ENCODE results near the gene BDH1. TPM values are rescaled to one million over a fixed set of nuclear protein-coding genes. Genes with fewer than 3 reads are reported as not detected.

The BDH1 gene
- total RNA-seq, 3 donors from 2014 or later, result 14.6 to 33.1 (median 16.4) TPM

GRCh38 chr3:197495059-197495455 is 60.7 kb downstream of the BDH1 start:
- H3K27me3 ChIP-seq, result no peaks in the 10 kb centered on the region
- intact Hi-C loops (cut with DNase I; ENCODE audit: low total_unique reads), result no loop called here
- TF ChIP-seq POLR2AphosphoS5 (IDR thresholded peaks at IDR 0.05) (no peak), POLR2A (IDR thresholded peaks at IDR 0.05) (no peak), CTCF (IDR thresholded peaks at IDR 0.05) (no peak)
- H3K36me3 ChIP-seq, result no peaks in the 10 kb centered on the region
- no peak overlapping the region for H3K4me3 ChIP-seq
- H3K4me1 ChIP-seq, result no peaks in the 10 kb centered on the region
- no peak for DNase-seq (ENCODE audit: low spot score in 2 of 2)
- peak overlapping the region in 1 of 2 donors; percentile 33 for H3K27ac ChIP-seq
- H3K9me3 ChIP-seq, result no peaks in the 10 kb centered on the region

GRCh38 chr3:197494366-197495058 is 61.3 kb downstream of the BDH1 start:
- TF ChIP-seq POLR2A (IDR thresholded peaks at IDR 0.05) (no peak), POLR2AphosphoS5 (IDR thresholded peaks at IDR 0.05) (no peak), CTCF (IDR thresholded peaks at IDR 0.05) (no peak)
- no peaks in the 10 kb centered on the region for H3K9me3 ChIP-seq

DNA sequence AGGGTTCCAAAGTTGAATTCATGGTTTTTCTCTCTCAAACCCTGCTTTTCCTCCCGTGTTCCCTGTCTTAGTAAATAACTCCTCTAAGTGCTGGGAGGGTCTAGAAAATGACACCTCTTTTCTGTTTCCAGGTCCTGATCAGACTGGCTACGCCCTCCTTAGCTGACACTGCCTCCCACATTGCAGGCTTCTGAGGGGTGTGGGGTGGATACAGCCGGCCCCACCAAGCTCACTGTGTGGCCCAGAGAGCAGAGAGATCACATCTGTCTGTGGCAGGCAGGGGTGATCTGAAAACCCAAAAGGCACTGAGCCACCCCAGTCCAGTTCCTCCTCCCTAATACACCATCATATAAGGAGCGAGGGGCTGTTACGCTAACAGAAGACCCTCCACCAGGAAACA is 62.7 kb downstream of the BDH1 start:
- intact Hi-C loops (cut with DNase I; ENCODE audit: low total_unique reads), result no loop called here
- Histone ChIP-seq H3K27ac (no peak overlapping the region), H3K36me3 (no peaks in the 10 kb centered on the region), H3K27me3 (no peaks in the 10 kb centered on the region), H3K4me3 (no peak overlapping the region), H3K4me1 (no peaks in the 10 kb centered on the region), H3K9me3 (no peaks in the 10 kb centered on the region)
- no peak for TF ChIP-seq CTCF (IDR thresholded peaks at IDR 0.05)
- no peak for TF ChIP-seq POLR2AphosphoS5 (IDR thresholded peaks at IDR 0.05)
- no peak for TF ChIP-seq POLR2A (IDR thresholded peaks at IDR 0.05)
- DNase-seq (ENCODE audit: low spot score in 2 of 2), result no peak

More at GRCh38 chr3:197494366-197495058, 61.3 kb downstream of the BDH1 start:
- intact Hi-C loops (cut with DNase I; ENCODE audit: low total_unique reads), result no loop called here
- Histone ChIP-seq H3K27me3 (no peaks in the 10 kb centered on the region), H3K4me1 (no peaks in the 10 kb centered on the region), H3K36me3 (no peaks in the 10 kb centered on the region), H3K27ac (peak overlapping the region in 1 of 2 donors; percentile 33), H3K4me3 (no peak overlapping the region)
- DNase-seq (ENCODE audit: low spot score in 2 of 2), result no peak

GRCh38 chr3:197491923-197492664 is 63.7 kb downstream of the BDH1 start:
- no peak overlapping the region for H3K4me3 ChIP-seq
- TF ChIP-seq POLR2AphosphoS5 (IDR thresholded peaks at IDR 0.05), result no peak
- no peak for TF ChIP-seq POLR2A (IDR thresholded peaks at IDR 0.05)
- TF ChIP-seq CTCF (IDR thresholded peaks at IDR 0.05), result no peak
- no peak for DNase-seq (ENCODE audit: low spot score in 2 of 2)
- H3K4me1 ChIP-seq, result peaks cover 0 to 1% of the 10 kb centered on the region in 2 donors
- H3K27me3 ChIP-seq, result no peaks in the 10 kb centered on the region
- no peaks in the 10 kb centered on the region for H3K36me3 ChIP-seq
- intact Hi-C loops (cut with DNase I; ENCODE audit: low total_unique reads), result no loop called here
- no peak overlapping the region for H3K27ac ChIP-seq
- H3K9me3 ChIP-seq, result no peaks in the 10 kb centered on the region

DNA sequence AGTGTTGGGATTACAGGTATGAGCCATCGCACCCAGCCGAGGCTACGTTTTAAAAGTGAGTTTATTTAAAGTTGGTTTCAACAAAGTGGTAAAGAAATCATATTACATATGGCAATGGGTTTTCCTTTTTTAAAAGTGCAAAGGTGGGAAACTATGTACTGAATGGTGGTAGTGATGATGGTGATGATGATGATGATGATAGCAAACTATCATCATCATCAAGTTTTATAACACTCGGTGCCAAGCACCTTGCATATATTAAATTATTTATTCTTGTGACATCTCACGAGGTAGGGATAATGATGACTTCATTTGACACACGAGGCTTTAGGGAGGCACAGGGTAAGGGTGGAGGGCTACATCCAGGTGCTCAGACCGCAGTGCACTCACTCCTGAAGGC is 64.3 kb downstream of the BDH1 start:
- Histone ChIP-seq H3K27me3 (no peaks in the 10 kb centered on the region), H3K4me3 (no peak overlapping the region), H3K4me1 (peaks cover 0 to 4% of the 10 kb centered on the region in 2 donors), H3K36me3 (no peaks in the 10 kb centered on the region), H3K27ac (no peak overlapping the region), H3K9me3 (no peaks in the 10 kb centered on the region)
- no peak for DNase-seq (ENCODE audit: low spot score in 2 of 2)
- TF ChIP-seq POLR2AphosphoS5 (IDR thresholded peaks at IDR 0.05) (no peak), POLR2A (IDR thresholded peaks at IDR 0.05) (no peak), CTCF (IDR thresholded peaks at IDR 0.05) (no peak)
- intact Hi-C loops (cut with DNase I; ENCODE audit: low total_unique reads), result no loop called here

Measured in breast epithelium (tissue), 4 donors.